Measurements from ENCODE around the gene RPS3.

Gene RPS3

DNA sequence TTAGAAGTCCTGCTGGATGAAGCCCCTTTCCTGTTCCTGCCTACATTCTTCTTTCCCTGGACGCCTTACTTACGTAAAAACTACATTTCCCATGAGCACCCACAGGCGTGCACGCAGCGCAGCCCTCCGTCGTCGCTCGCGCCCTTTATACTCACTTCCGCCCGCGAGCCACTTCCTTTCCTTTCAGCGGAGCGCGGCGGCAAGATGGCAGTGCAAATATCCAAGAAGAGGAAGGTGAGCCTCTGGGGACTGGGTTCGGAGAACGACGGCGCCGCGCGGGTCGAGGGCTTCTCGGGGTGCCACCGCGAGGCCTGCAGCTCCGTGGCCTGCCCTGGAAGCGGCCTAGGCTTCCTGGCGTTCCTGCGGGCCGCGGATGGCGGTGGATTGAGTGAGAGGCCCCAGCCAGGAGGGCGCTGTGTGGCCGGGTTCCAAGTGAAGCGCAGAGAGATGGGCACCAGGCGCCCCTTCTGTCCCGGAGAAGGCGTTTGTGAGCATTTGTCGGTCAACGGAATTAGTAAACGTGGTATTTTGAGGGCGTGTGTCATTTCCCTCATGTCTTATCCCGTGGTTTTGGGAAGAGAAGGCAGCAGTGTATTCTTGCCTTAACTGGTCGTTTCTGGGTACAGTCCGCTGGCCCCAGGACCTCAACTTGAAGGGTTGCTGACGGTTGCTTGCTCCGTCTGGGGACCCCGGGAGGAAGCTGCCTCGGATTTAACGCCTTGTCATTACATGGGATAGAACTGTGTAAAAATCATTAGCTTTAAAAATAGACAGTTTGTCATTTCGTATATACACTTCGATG, at the start of gene RPS3:
Gene RPS3 (plus strand): TSS at position 175 of the 802 bp plus-strand sequence. CDS start 30 bp downstream, at position 205.
- H3K4me3 ChIP-seq (ENCODE audit: low read depth, low read length): peak within 1 kb of the TSS; percentile 72
- peak; percentile 69 for DNase-seq (ENCODE audit: low read depth)
- TF ChIP-seq, protein P1, sequence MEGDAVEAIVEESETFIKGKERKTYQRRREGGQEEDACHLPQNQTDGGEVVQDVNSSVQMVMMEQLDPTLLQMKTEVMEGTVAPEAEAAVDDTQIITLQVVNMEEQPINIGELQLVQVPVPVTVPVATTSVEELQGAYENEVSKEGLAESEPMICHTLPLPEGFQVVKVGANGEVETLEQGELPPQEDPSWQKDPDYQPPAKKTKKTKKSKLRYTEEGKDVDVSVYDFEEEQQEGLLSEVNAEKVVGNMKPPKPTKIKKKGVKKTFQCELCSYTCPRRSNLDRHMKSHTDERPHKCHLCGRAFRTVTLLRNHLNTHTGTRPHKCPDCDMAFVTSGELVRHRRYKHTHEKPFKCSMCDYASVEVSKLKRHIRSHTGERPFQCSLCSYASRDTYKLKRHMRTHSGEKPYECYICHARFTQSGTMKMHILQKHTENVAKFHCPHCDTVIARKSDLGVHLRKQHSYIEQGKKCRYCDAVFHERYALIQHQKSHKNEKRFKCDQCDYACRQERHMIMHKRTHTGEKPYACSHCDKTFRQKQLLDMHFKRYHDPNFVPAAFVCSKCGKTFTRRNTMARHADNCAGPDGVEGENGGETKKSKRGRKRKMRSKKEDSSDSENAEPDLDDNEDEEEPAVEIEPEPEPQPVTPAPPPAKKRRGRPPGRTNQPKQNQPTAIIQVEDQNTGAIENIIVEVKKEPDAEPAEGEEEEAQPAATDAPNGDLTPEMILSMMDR (IDR thresholded peaks at IDR 0.05; ENCODE audit: low read depth, low read length, missing control alignments): no peak

GRCh38 chr11:75349521-75350116, 49.7 kb upstream of the RPS3 start:
- TF ChIP-seq, protein P1 (IDR thresholded peaks at IDR 0.05; ENCODE audit: low read depth, low read length, missing control alignments): no peak
- no peak overlapping the region for H3K4me3 ChIP-seq (ENCODE audit: low read depth, low read length)
- no peak for DNase-seq (ENCODE audit: low read depth)

GRCh38 chr11:75350122-75350742, 49.1 kb upstream of the RPS3 start:
- TF ChIP-seq, protein P1 (IDR thresholded peaks at IDR 0.05; ENCODE audit: low read depth, low read length, missing control alignments): no peak
- DNase-seq (ENCODE audit: low read depth): no peak
- H3K4me3 ChIP-seq (ENCODE audit: low read depth, low read length): no peak overlapping the region

DNA sequence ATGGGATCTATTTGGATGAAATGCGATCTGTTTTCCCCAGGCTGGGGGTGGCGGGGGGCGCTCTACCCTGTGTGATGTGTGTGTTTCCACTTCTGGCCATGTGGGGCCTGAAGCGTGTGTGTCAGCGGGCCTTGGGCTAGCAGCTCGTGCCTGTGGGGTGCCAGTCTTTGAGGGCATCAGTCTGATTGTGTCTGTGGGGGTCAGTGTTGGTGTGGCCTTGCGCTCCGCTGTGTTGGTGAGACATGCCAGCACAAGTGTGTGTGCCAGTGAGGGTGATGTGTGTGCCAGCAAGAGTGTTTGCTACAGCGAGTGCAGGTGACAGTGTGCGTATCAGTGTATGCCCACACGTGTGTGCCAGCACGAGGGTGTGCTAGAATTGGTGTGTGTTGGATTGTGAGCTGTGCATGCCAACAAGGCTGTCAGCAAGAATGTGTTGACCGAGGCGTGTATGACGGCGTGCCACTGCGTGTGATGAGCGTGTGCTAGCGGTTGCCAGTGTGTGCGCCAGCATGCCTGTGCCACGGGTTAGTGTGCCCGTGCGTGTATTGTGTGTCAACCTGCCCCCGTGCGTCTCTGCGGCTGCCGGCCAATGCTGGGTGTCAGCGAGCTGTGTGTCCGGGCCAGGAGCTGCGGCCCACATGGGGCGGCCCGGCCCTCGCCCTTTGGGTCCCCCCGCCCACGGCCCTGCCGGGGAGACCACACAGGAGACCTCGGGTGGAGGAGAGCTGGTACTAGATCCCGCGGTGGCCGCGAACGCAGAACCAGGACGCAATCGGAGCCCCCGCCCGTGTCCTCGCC, 48.4 kb upstream of the RPS3 start:
- TF ChIP-seq, protein P1 (IDR thresholded peaks at IDR 0.05; ENCODE audit: low read depth, low read length, missing control alignments): peak; percentile 16
- no peak for DNase-seq (ENCODE audit: low read depth)
- peak overlapping the region; percentile 11 for H3K4me3 ChIP-seq (ENCODE audit: low read depth, low read length)

GRCh38 chr11:75351541-75351790, 47.9 kb upstream of the RPS3 start, which contains the start of gene ARRB1:
Gene ARRB1 (minus strand): TSS chr11:75351661. CDS start chr11:75351607, 54 bp downstream.
- TF ChIP-seq, protein P1 (IDR thresholded peaks at IDR 0.05; ENCODE audit: low read depth, low read length, missing control alignments): no peak
- no peak for DNase-seq (ENCODE audit: low read depth)
- peak within 1 kb of the TSS; percentile 46 for H3K4me3 ChIP-seq (ENCODE audit: low read depth, low read length)

DNA sequence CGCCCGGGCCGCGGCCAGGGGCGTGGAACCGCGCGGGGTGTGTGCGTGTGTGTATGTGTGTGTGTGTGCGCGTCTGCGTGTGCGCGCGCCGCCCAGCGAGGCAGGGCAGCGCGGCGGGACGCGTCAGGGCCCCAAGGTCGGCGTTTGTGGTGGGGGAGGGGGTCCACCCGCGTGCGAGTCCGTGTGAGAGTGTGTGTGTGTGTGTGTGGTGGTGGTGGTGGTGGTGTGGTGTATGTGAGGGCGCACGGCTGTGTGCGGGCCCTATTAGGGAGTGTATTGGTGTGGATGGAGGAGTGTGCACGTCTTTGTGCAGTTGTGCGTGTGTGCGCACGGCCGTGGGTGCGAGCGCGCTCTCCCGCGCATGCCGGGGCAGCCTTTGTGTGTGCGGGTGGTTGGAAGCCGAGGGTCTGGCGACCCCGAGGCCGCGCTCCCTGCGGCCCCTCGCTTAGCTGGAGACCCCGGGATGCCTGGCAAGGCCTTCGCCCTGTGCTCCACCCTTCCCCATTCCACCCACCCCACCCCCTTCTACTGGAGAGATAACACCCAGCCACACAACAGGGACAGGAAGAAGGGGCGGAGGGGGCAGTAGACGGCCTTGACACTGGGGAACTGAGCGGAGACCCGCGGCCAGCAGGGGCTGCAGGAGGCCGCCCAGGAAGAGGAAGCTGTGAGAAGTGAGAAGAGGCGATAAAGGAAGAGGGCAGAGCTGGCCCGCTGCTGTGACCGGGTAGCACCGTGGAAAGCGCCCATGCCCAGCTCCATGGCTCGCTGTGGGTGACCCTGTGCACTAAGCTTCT, 47.3 kb upstream of the RPS3 start:
- H3K4me3 ChIP-seq (ENCODE audit: low read depth, low read length): peak overlapping the region; percentile 46
- no peak for DNase-seq (ENCODE audit: low read depth)
- TF ChIP-seq, protein P1 (IDR thresholded peaks at IDR 0.05; ENCODE audit: low read depth, low read length, missing control alignments): no peak
